HG03575 (cell line): Measurements from ENCODE around the gene ADARB2.
"Not testable (repeated sequence)": the region's sequence is repeated elsewhere in the genome, so short reads cannot be mapped to it uniquely, and the experiment has no call there.

Experiments
- ATAC-seq: cut with Tn5 transposase; IDR thresholded peaks from one replicate; pipeline ENCODE4 v1.9.1; 2021; ENCODE audit not compliant: unreplicated experiment, insufficient number of reproducible peaks, low FRiP score; ENCODE audit errors: extremely low read depth

The ADARB2 gene

DNA sequence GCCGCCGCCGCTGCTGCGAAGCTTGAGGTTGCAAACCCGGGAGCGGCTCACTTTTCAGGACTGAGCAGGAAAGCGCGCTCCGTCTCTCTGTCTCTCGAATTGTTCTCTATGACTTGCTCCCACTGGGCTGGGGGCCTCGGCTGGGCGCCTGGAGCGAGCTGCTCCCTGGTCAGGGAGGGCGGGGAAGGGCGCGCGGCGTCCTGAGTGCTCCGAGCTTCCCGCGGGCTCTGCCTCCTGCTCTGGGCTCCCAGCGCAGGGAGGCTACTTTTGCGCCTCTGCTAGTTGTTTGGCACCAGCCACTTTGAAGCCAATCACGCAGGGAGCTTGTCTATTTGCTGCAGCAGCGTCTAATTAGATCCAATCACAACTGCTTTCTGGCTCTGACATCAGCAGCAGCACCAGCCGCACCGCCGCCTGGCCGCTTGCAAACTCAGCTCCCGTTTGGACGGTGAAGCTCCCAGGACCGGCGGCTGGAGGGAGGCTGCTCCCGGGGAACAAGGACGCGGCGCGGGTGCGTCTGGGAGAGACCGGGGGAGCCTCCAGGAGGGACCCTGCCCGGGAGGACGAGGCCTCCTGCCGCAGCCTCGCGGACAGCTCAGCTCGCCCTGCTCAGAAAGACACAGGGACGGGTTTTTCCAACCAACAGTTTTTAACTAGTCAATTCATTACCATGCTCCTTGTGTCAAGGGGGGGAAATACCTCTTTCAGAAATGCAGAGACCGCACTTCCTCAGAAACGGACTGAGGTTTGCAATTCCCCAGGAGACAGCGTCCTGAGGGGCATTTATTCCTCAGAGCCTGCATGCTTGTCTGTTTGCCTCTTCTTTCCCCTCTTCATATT is at the start of gene ADARB2:
Gene ADARB2 (minus strand): TSS at position 304 of the 840 bp plus-strand sequence.
- ATAC-seq: peak; percentile 49

DNA sequence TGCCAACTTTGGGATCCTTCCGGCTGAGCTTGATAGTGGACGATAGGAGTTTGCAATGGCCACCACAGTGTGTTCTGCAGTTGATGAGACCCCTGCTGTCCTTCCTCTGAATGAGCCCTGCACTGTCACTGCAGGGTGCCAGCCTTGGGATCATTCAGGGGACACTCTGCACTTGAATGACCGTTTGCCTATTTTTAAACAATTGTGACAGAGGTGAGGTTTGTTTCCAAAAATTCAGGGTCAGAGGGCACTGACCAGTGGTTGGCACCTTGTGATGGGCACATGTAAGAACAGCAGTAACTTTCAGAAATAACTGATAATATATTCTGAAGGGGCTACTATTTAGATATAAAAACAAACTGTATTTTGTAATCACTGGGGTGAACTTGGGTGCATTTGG is 48.5 kb upstream of the ADARB2 start:
- no peak for ATAC-seq

DNA sequence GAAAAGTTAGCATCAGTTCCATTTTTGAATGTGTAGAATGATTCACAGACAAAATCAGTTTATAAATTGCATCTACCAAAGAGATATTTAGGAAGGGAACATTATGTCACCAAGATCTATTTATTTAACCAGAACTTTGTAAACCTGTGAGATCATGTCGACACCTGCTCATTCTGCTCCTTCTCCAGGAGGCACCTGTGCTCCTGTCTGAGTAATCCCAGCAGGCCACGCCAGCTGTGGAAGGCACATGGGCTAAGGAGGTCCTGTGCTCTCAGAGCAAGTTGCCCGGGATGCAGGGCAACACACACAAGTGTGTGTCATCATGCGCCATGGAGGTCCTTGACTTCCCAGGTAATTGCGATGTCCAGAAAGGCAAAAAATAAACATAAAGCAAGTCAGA is 45.5 kb upstream of the ADARB2 start:
- no peak for ATAC-seq

DNA sequence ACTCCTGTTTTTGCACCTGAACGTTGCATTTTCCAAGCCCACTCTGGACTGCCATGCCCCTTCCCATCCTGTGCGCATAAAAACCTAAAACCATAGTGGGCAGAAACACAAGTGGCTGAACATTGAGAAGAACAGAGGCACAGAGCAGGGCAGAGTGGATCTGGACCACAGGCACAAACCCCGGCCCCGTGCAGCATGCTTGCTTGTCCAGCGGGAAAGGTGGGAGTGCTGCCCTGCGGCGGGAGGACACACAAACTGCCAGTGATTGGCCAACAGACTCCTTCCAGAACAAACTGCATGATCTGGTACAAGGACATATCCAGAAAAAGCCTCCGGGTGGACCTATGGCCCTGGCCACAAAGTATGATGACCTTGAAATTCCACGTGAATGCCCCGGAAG is 42.5 kb upstream of the ADARB2 start:
- no peak for ATAC-seq

DNA sequence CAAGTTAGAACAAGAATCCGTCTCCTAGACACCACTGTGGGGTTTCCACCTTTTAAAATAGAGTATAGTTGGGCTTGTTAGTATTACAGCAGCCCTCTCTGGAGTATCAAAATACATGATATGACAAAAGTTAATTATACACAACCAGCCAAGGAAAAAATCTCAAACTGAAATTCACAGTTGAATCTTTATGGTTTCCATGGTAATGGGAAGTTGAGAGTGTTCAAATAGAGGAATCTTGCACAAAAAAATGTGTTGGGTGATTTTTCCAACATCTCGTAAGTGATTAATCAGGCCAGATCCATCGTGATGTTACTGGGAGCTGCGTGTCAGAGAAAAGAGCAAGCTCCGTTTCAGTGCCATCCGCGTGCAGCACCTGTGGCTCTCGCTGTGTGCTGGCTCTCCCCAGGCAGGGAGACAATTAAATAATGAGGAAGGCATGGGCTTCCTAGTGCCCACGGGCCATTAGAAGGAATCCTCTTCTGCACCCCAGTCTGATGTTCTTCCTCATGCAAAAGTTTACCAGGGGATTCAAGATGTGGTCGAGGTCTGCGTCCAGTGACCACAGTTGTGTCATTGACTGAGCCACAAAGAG is 41.1 kb upstream of the ADARB2 start:
- ATAC-seq: no peak

DNA sequence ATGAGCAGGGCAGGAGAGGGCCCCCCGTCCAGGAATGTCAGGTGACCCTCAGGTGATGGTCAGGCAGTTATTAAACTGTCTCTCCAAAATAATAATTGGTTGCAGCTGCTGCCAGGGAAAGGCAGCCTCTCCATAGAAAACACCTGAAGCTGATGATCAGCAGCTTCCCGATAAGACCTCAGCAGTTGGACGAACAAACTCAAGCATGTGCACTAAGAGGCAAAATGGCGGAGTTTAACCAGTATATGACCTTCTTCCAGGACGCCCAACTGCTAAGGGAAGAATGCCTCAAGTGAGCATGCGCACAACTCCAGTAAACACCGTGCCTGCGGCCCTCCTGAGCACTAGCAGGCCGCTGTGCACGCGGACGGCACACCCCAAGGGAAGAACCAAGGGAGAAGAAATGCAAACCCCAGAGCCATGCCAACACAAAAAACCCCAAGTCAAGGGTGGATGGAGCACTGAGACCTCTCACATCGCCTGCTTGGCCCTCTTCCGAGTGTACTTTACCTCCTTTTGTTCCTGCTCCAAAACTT is 38.9 kb upstream of the ADARB2 start:
- ATAC-seq: no peak

DNA sequence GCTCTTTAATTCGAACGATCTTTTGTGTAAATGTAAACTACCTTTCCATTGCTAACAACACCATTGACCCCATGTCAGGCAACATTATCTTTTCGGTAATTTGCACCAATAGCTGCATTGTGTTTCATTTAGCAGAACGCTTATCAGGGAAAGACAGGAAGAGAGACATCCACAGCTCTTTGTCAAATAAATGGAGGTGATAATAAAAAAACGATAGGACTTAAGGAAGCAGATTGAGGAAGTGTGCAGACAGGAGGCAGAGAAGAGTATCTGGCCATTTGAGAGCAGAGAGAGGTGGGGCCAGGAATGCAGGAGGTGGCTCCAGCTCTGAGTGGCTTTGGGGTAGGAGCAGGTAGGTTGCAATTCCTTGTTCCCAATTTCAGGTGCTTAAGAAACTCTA is 37.5 kb upstream of the ADARB2 start:
- no peak for ATAC-seq

DNA sequence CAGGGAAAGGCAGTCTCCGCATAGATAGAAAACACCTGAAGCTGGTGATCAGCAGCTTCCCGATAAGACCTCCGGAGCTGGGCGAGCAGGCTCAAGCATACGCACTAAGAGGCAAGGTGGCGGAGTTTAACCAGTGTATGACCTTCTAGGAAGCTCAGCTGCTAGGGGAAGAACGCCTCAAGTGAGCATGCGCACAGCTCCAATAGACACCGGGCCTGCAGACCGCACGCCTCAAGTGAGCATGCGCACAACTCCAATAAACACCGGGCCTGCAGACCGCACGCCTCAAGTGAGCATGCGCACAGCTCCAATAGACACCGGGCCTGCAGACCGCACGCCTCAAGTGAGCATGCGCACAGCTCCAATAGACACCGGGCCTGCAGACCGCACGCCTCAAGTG is 35.9 kb upstream of the ADARB2 start:
- not testable (repeated sequence) for ATAC-seq

DNA sequence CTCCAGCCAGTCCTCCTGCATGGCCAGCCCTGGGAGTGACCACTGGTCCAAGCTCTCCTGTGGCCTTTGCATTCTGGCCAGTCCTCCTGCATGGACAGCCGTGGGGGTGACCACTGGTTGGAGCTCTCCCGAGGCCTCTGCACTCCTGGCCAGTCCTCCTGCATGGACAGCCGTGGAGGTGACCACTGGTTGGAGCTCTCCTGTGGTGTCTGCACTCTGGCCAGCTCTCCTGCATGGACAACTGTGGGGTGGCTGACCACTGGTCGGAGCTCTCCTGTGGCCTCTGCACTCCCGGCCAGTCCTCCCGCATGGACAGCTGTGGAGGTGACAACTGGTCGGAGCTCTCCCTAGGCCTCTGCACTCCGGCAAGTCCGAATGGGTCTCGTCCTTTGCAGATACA is 28.7 kb upstream of the ADARB2 start:
- no peak for ATAC-seq

DNA sequence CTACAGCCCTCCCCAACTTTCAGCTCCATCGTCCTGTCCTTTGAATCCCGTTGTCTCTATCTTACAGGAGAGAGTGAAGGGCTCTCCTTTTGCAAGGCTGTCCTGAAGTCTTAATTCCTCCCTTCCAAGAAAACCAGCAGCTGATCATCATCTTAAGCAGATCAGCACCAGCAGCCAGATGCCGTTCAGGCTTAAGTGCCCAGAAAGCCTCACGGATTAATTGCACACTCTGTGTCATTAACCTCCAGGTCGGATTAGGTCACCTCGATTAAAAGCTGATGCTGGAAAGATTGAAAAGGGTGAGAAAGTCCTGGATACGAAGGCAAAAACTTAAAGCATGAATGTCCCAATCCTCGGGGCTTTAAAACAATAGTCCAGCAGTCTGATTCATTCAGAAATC is 24.8 kb upstream of the ADARB2 start:
- no peak for ATAC-seq

DNA sequence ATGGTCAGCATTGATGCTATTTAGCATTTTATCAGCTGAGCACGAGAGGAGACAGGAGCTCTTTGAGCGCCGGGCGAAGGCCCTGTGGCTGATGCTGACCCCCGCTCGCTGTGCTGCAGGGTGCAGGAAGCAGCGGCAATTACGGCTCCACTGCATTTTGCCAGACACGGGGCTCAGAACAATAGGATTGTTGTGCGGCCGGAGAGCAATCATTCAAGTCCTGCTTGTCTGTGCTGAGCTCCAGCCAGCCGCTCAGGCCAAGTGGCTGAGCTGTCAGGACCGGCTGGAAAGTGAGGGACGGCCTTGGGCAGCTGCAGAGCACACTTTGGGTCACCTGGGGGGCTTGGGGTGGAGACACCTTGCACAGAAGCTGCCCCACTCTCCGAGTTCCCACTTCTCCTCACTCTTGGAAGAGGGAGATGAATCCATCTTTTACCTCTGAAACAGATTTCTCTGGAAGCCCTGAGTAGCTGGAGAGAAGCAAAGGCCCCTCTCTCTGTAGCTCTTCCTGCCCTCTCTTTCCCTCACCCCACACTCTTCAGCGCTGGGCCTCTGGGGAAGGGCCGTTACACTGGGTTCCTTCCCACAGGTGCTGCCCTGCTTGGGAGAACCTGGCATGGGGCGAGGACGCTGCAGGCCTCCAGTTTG is 17.3 kb upstream of the ADARB2 start:
- no peak for ATAC-seq

DNA sequence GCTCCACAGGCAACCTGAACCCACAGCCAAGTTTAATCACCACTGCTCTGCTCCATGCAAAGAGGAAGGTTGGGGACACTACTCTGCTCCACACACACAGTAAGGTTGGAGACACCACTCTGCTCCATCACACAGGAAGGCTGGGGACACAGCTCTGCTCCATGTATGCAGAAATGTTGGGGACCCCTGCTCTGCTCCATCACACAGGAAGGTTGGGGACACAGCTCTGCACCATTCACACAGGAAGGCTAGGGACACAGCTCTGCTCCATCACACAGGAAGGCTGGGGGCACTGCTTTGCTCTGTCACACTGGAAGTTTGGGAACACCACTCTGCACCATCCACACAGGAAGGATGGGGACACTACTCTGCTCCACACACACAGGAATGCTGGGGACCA is 14.8 kb upstream of the ADARB2 start:
- ATAC-seq: no peak

DNA sequence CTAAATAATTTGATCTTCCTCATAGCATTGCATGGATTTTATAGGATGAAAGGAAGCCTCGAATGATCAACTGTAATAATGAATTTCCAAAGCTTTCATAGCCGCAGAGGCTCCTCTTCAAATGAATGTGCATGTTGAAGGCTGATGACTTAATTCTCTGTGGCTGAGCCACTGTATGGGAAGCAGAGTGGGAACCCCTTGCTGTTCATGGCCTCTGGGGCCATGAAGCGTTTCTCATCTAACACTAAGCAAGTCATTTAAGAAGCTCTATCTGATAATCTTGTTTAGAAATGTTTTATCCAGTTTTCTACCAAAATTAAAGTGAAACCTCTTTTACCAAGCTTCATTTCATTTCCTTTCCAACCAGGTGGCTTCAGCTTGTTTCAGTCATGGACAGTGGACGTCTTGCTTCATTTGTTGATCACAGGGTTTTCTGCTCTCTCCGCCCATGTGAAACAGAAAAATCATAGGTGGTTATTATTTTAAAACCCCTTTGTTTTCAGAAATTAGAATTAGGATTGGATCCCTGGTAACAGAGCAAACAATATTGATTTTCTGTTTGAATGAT is 10.3 kb upstream of the ADARB2 start:
- ATAC-seq: no peak

DNA sequence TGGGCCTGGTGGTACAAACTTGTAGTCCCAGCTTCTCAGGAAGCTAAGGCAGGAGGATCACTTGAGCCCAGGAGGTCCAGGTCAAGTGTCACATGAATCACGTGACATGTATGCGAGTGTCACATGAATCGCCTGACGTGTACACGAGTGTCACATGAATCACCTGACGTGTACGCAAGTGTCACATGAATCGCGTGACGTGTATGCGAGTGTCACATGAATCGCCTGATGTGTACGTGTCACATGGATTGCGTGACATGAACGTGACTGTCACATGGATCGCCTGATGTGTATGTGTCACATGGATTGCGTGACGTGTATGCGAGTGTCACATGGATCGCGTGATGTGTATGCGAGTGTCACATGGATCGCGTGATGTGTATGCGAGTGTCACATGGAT is 9.5 kb upstream of the ADARB2 start:
- ATAC-seq: no peak

DNA sequence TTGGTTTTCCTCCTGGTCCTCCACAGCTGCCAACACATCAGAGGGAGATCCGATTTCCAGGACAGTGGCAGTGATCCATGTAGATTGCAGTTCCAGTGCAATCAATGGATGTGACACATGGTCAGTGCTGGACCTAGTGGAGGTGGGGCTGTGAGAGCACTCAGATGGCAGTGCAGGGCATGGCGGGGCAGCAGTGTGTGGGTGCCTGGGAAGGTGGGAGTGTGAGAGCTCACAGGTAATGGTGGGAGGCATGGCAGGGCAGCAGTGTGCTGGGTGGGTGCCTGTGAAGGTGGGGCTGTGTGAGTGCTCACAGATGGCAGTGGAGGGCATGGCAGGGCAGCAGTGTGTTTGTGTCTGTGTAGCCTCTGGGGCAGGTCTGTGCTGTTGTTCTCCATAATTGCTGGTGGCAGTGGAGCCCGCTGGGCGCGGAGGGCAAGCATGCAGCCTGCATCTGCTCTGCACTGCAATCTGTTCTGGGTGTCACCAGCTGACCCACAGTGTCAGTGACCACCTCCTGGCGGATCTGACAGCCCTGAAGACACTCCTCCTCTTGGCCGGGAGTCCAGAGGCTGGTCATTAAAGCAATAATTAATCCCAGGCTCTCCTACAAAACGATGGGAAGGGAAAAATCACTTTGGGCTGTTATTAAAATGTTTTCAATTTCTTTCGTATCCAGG is 8.6 kb upstream of the ADARB2 start:
- ATAC-seq: no peak

DNA sequence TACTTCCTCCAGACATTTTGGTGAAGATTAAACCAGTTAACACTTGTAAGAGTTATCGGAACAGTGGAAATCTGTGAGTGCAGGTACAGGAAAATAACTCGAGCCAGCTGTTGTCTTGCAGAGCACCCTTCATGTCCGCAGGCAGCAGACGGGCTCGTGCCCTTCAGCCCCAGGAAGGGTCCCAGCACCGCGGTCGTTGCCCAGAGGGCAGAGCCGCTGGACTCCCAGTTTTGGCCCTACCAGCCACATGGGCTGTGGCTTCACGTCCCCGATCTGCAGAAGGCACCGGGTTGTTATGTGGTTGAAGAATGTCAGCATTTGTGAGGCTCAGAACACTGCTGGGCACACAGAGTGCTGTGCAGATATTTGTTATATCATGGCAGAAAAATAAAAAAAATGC is 7.2 kb upstream of the ADARB2 start:
- ATAC-seq: no peak

DNA sequence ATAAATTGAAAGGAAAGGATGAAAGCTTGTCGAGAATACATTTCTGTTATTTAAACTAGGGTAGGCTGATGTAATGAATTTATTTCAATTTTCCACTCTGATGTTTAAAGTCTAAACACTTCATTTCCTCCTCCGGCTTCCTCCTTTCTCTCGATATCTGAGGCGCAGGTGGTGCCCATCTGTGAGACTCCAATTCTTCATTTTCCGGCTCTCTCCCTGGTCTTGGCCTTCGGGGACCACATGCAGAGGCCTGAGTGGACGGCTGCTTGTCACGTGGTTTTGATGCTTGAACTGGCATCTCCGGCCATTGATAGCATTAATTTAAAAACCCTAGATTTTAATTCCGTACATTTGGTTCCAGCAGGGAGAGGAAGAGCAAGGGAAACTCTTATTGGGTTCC is 5.8 kb upstream of the ADARB2 start:
- no peak for ATAC-seq

DNA sequence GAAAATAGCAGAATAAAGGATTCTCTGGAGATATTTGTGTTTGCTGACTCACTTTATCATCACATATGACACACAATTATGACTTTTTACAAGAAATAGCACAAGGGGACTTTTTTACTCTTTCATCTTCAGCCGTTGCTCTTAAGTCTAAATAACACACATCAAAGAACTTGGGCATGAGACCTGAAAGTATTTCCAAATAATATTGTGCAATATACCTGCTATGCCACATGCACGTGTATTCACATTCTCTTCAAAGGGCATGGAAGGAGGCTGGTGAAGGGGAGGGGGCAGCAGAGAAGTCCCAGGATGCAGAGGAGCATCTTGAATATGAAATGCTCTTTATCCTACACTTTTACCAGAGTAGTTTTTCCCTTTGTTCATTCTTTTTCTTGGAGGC is 4.1 kb upstream of the ADARB2 start:
- ATAC-seq: no peak

DNA sequence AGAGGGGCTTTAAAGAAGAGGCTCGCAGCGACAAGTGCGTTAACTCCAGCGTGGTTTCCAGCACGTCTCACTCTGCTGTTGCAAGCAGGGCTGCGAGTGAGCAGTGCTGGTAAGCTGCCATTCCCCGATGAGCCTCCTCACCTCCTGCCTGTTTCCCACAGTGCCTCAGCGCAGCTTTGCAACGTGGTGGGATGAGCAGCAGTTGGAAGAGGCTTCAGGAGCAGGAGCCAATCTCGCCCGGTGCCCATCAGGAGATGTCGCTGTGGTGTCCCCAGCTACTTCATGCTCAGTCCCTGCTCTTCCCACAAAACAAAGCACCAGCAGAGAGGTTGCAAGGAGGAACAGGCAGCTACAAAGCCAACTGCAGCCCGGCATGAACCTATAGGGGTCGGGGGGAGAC is 2.4 kb upstream of the ADARB2 start:
- ATAC-seq: no peak
